Fibroblast of lung (primary cell): ENCODE data around the gene RRH.

Experiments
- CTCF ChIP-seq, 2 donors: IDR thresholded peaks in 1 of 2; conservative IDR thresholded peaks in 1 of 2; 1 replicate in 1 of 2; 2 replicates in 1 of 2; pipeline ENCODE4 v1.5.1; 2011 to 2012; ENCODE audit warnings: low read length in 2 of 2, control low read depth in 1 of 2, inconsistent platforms in 1 of 2, low read depth in 1 of 2, mild to moderate bottlenecking in 1 of 2
- EZH2 ChIP-seq: IDR thresholded peaks from 2 replicates; pipeline ENCODE4 v1.5.1; 2012; ENCODE audit warnings: low read length, control low read depth, mild to moderate bottlenecking; ENCODE audit errors: missing control alignments

- TF ChIP-seq CTCF (conservative IDR thresholded peaks at IDR 0.05 in 1 of 2, IDR thresholded peaks at IDR 0.05 in 1 of 2; ENCODE audit: low read depth in 1 of 2, low read length in 2 of 2) (no peak), EZH2 (no peak)
Measured at GRCh38 chr4:109873791-109874514, 46.2 kb downstream of the RRH start.
